ENCODE measurements around the gene ZNF804B. TPM values are rescaled to one million over a fixed set of nuclear protein-coding genes. Genes with fewer than 3 reads are reported as not detected.
"Not testable (repeated sequence)": the region's sequence is repeated elsewhere in the genome, so short reads cannot be mapped to it uniquely, and the experiment has no call there.

ZNF804B gene
- polyA plus RNA-seq, 3 donors from 2014 or later = not detected

DNA sequence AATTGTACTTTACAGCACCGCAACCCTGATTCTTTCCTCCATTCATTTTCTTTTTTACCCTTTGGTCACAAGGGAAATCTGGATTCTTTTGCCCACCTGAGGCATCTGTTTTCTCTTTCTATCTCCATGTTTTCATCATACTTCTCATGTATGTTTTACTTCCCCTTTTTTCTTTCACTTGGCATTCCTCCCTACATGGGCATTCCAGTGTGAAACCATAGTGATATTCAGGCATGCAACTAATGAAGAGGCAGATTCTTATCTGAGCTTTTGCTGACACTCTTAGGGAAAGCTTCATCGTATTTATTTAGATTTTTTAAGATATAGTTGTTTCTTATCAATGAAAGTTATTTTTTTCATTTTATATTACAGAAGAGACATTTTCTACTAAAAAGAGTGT lies 441.3 kb downstream of the ZNF804B start:
- H3K27ac Mint-ChIP-seq = no peak overlapping the region
- peaks cover 5 to 19% (median 10%) of the 10 kb centered on the region in 6 donors for H3K9me3 Mint-ChIP-seq
- no peak overlapping the region for H3K4me3 Mint-ChIP-seq
- DNase-seq = no peak
- H3K36me3 Mint-ChIP-seq = peaks cover 0 to 4% (median 0%) of the 10 kb centered on the region in 3 donors
- no peaks in the 10 kb centered on the region for H3K4me1 Mint-ChIP-seq
- H3K27me3 Mint-ChIP-seq (ENCODE audit: low read depth in 3 of 3) = no peaks in the 10 kb centered on the region

- Mint-ChIP-seq H3K4me3 (no peak overlapping the region), H3K36me3 (peaks cover 0 to 5% (median 0%) of the 10 kb centered on the region in 3 donors), H3K27me3 (ENCODE audit: low read depth in 3 of 3) (peaks cover 0 to 2% (median 0%) of the 10 kb centered on the region in 3 donors), H3K27ac (no peak overlapping the region), H3K9me3 (peaks cover 8 to 34% (median 14%) of the 10 kb centered on the region in 6 donors), H3K4me1 (no peaks in the 10 kb centered on the region)
- no peak for DNase-seq
Observed at GRCh38 chr7:89223900-89224395, 464.4 kb downstream of the ZNF804B start.

DNA sequence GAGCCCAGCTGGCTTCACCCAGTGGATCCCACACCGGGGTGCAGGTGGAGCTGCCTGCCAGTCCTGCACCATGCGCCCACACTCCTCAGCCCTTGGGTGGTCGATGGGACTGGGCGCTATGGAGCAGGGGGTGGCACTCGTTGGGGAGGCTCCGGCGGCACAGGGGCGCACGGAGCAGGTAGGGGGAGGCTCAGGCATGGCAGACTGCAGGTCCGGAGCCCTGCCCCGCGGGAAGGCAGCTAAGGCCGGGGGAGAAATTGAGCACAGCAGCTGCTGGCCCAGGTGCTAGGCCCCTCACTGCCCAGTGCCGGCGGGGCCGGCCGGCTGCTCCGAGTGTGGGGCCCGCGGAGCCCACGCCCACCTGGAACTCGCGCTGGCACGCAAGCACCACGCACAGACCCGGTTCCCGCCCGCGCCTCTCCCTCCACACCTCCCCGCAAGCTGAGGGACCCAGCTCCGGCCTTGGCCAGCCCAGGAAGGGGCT lies 469.2 kb downstream of the ZNF804B start:
- not testable (repeated sequence) for H3K4me1 Mint-ChIP-seq; H3K27me3 Mint-ChIP-seq (ENCODE audit: low read depth in 3 of 3); H3K36me3 Mint-ChIP-seq; H3K4me3 Mint-ChIP-seq; DNase-seq; H3K27ac Mint-ChIP-seq
- H3K9me3 Mint-ChIP-seq = peaks cover 0 to 37% (median 13%) of the 10 kb centered on the region in 6 donors

- Mint-ChIP-seq H3K4me1 (no peaks in the 10 kb centered on the region), H3K9me3 (peaks cover 5 to 27% (median 13%) of the 10 kb centered on the region in 6 donors), H3K27me3 (ENCODE audit: low read depth in 3 of 3) (peaks cover 0 to 5% (median 2%) of the 10 kb centered on the region in 3 donors), H3K27ac (no peak overlapping the region), H3K4me3 (no peak overlapping the region), H3K36me3 (no peaks in the 10 kb centered on the region)
- no peak for DNase-seq
Observed at GRCh38 chr7:89238156-89238555, 478.7 kb downstream of the ZNF804B start.

- DNase-seq = no peak
- no peaks in the 10 kb centered on the region for H3K4me1 Mint-ChIP-seq
- no peaks in the 10 kb centered on the region for H3K36me3 Mint-ChIP-seq
- peaks cover 0 to 2% (median 0%) of the 10 kb centered on the region in 3 donors for H3K27me3 Mint-ChIP-seq (ENCODE audit: low read depth in 3 of 3)
- peaks cover 8 to 34% (median 17%) of the 10 kb centered on the region in 6 donors for H3K9me3 Mint-ChIP-seq
- no peak overlapping the region for H3K27ac Mint-ChIP-seq
- H3K4me3 Mint-ChIP-seq = no peak overlapping the region
Observed at GRCh38 chr7:89246196-89246595, 486.7 kb downstream of the ZNF804B start.

GRCh38 chr7:89247207-89247606 lies 487.7 kb downstream of the ZNF804B start:
- H3K27me3 Mint-ChIP-seq (ENCODE audit: low read depth in 3 of 3) = no peaks in the 10 kb centered on the region
- peaks cover 6 to 34% (median 14%) of the 10 kb centered on the region in 6 donors for H3K9me3 Mint-ChIP-seq
- H3K4me1 Mint-ChIP-seq = no peaks in the 10 kb centered on the region
- no peak overlapping the region for H3K4me3 Mint-ChIP-seq
- no peak for DNase-seq
- no peaks in the 10 kb centered on the region for H3K36me3 Mint-ChIP-seq
- no peak overlapping the region for H3K27ac Mint-ChIP-seq

DNA sequence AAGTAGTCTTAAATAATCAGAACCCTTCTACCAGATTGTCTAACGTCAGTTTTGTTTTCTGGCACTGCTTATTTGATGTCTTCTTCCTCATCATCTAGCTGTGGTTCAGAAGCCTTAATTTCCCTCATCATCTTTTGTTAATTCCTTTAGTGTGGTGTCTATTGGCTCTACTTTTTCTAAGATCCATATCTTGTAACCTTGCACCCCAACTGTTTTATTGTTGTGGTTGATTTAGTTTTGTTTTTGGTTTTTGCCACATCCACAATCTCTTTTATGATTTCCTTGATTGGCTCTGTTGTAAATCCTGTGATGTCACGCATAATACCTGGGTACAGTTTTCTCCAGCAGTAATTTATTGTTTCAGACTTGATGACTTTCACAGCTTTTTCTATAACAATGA lies 499.6 kb downstream of the ZNF804B start:
- Mint-ChIP-seq H3K27ac (no peak overlapping the region), H3K4me1 (no peaks in the 10 kb centered on the region), H3K9me3 (peaks cover 0 to 4% (median 3%) of the 10 kb centered on the region in 6 donors), H3K4me3 (no peak overlapping the region), H3K36me3 (no peaks in the 10 kb centered on the region), H3K27me3 (ENCODE audit: low read depth in 3 of 3) (peaks cover 0 to 2% (median 0%) of the 10 kb centered on the region in 3 donors)
- no peak for DNase-seq

DNA sequence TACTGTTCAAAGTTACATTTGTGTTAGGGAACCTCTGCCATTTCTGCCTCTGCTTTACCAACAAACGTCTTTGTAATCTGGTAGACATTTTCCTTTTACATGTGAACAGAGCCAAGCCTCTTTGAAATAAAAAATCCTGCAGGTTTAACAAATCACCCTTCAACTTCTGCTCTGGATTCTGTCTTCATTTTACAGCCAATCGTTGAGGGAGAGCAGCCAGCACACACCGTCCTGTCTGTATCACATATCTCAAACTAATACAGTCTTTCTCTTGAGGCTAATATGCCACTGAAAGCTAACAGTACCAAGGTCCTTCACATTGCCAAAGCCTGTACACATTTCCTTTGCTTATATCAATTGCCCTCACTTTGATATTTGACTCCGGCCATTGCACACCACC lies 504.6 kb downstream of the ZNF804B start:
- H3K36me3 Mint-ChIP-seq = peaks cover 0 to 3% (median 0%) of the 10 kb centered on the region in 3 donors
- peaks cover 0 to 21% (median 4%) of the 10 kb centered on the region in 6 donors for H3K9me3 Mint-ChIP-seq
- H3K4me3 Mint-ChIP-seq = no peak overlapping the region
- DNase-seq = no peak
- H3K27ac Mint-ChIP-seq = no peak overlapping the region
- H3K27me3 Mint-ChIP-seq (ENCODE audit: low read depth in 3 of 3) = peaks cover 0 to under 1% (median 0%) of the 10 kb centered on the region in 3 donors
- no peaks in the 10 kb centered on the region for H3K4me1 Mint-ChIP-seq

- peaks cover 0 to 2% (median 0%) of the 10 kb centered on the region in 3 donors for H3K27me3 Mint-ChIP-seq (ENCODE audit: low read depth in 3 of 3)
- H3K4me1 Mint-ChIP-seq = no peaks in the 10 kb centered on the region
- peaks cover 0 to 3% (median 0%) of the 10 kb centered on the region in 3 donors for H3K36me3 Mint-ChIP-seq
- DNase-seq = no peak
- H3K9me3 Mint-ChIP-seq = peaks cover 0 to 21% (median 9%) of the 10 kb centered on the region in 6 donors
- H3K27ac Mint-ChIP-seq = no peak overlapping the region
- no peak overlapping the region for H3K4me3 Mint-ChIP-seq
Observed at GRCh38 chr7:89265631-89266030, 506.1 kb downstream of the ZNF804B start.

DNA sequence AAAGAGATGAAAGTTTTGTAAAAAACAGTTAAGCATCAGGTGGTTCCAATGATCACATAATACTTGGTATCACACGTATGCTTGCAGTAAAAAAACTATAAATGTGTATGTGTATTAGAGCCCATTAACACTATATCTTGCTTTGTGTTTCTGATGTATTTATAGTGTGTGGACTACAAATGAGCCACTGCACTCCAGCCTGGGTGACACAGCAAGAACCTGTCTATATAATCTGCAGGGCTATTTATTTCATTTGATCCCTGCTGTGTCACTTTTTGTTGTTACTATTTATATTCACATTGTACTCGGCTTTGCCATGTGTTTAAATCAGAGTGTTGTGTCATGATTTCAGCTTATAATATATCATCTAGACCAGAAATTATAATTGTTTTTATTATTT lies 523.8 kb downstream of the ZNF804B start:
- Mint-ChIP-seq H3K36me3 (no peaks in the 10 kb centered on the region), H3K9me3 (peaks cover 4 to 40% (median 16%) of the 10 kb centered on the region in 6 donors), H3K4me3 (no peak overlapping the region), H3K27me3 (ENCODE audit: low read depth in 3 of 3) (no peaks in the 10 kb centered on the region), H3K27ac (no peak overlapping the region), H3K4me1 (no peaks in the 10 kb centered on the region)
- no peak for DNase-seq

- H3K36me3 Mint-ChIP-seq = no peaks in the 10 kb centered on the region
- H3K9me3 Mint-ChIP-seq = peaks cover 0 to 28% (median 2%) of the 10 kb centered on the region in 6 donors
- H3K27me3 Mint-ChIP-seq (ENCODE audit: low read depth in 3 of 3) = no peaks in the 10 kb centered on the region
Observed at GRCh38 chr7:89308535-89308934, 549.0 kb downstream of the ZNF804B start.

DNA sequence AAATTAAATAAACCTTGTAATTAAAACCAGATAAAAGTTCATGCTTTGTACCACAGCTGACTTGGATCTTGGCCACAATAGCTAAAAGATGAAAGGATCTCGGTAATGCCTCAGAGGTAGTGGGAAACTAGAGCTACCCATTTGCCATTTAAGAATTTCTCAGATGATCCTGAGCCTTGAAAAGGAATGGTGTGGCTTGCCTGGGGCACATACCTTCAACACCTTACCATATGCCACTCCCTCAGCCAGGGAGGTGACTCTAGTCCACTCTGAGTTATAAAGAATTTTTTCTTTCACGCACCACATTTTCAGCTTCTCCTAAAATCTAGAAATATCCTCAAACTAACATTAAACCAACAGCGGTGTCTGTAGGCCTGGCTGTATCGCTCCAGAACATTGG lies 552.4 kb downstream of the ZNF804B start:
- Mint-ChIP-seq H3K9me3 (peaks cover 2 to 19% (median 4%) of the 10 kb centered on the region in 6 donors), H3K4me3 (no peak overlapping the region), H3K27me3 (ENCODE audit: low read depth in 3 of 3) (no peaks in the 10 kb centered on the region), H3K27ac (no peak overlapping the region), H3K36me3 (no peaks in the 10 kb centered on the region), H3K4me1 (no peaks in the 10 kb centered on the region)
- DNase-seq = no peak

More at GRCh38 chr7:89308535-89308934, 549.0 kb downstream of the ZNF804B start:
- DNase-seq = no peak
- no peak overlapping the region for H3K4me3 Mint-ChIP-seq
- H3K27ac Mint-ChIP-seq = no peak overlapping the region
- no peaks in the 10 kb centered on the region for H3K4me1 Mint-ChIP-seq

DNA sequence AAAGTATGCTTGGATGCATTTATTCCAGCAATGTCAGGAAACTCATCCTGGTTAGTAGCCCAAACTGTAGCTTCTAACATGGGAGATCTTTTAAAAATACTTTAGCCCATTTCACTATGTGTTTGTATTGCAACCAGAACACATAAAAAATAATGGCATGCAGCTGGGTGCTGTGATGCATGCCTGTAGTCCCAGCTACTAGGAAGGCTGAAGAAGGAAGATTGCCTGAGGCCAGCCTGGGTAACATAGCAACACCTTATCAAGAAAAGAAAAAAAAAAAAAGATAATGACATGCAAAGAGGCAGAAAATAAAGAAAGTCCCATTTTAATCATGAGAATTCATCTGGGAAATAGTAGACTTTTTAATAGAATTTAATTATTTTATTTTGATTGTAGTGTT lies 553.1 kb downstream of the ZNF804B start:
- Mint-ChIP-seq H3K27ac (no peak overlapping the region), H3K4me3 (no peak overlapping the region), H3K9me3 (peaks cover 2 to 26% (median 6%) of the 10 kb centered on the region in 6 donors), H3K36me3 (no peaks in the 10 kb centered on the region), H3K27me3 (ENCODE audit: low read depth in 3 of 3) (no peaks in the 10 kb centered on the region), H3K4me1 (no peaks in the 10 kb centered on the region)
- no peak for DNase-seq

DNA sequence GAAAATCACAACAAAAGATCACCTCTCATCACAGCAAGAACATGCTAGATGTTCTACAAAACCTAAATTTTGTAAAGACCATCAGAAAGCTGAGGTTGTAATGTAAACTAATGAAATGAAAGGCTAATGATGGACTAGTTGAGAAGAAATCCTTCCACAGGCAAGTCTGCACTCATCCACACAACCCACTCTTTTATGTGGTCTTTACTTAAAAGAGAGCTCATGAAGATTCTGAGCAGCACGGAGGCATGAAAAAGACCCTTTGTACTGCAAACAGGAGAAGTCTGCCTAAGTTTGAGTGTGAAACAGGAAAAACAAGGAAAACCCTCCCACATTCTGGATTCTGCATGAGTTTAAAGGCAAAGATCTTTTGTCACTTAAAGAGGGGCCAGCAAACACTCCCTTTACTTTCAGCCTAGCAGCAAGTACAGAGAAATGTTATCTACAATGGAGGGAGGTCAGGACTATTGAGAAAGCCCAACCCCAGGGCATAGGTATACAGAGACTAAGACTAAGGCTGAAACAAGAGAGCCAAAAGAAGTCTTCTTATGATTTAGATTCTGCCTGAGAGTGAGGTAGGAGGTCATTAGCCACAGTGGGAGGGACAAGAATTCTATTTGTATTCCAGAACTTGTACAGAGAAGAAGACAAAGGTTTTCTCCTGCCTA lies 557.2 kb downstream of the ZNF804B start:
- H3K36me3 Mint-ChIP-seq = no peaks in the 10 kb centered on the region
- no peak overlapping the region for H3K4me3 Mint-ChIP-seq
- H3K4me1 Mint-ChIP-seq = no peaks in the 10 kb centered on the region
- no peaks in the 10 kb centered on the region for H3K27me3 Mint-ChIP-seq (ENCODE audit: low read depth in 3 of 3)
- H3K27ac Mint-ChIP-seq = no peak overlapping the region
- no peak for DNase-seq
- peaks cover 4 to 30% (median 7%) of the 10 kb centered on the region in 6 donors for H3K9me3 Mint-ChIP-seq
